PC-3 (cell line): ENCODE results near the gene MN1.

Source experiments
- CTCF ChIP-seq: fragments of 300-600 bp; sonication (generic); conservative IDR thresholded peaks from 2 replicates; pipeline ENCODE4 v1.5.1; 2017; ENCODE audit warnings: antibody characterized with exemption, low read depth, mild to moderate bottlenecking, low read length
- EZH2phosphoT487 ChIP-seq: fragments of 300-600 bp; sonication (generic); IDR thresholded peaks from 2 replicates; pipeline ENCODE4 v1.6.1; 2018; ENCODE audit warnings: mild to moderate bottlenecking, antibody characterized with exemption, low read length, borderline replicate concordance

GRCh38 chr22:27709919-27710675, 91.5 kb downstream of the MN1 start:
- no peak for TF ChIP-seq CTCF
- TF ChIP-seq EZH2phosphoT487: no peak
